ENCODE results near the gene C9orf72. TPM values are rescaled to one million over a fixed set of nuclear protein-coding genes. Genes with fewer than 3 reads are reported as not detected.

The C9orf72 gene
- polyA plus RNA-seq, 2 of the 4 experiments (the other 2 are of a cell fraction) = 4.0 to 16.4 TPM

DNA sequence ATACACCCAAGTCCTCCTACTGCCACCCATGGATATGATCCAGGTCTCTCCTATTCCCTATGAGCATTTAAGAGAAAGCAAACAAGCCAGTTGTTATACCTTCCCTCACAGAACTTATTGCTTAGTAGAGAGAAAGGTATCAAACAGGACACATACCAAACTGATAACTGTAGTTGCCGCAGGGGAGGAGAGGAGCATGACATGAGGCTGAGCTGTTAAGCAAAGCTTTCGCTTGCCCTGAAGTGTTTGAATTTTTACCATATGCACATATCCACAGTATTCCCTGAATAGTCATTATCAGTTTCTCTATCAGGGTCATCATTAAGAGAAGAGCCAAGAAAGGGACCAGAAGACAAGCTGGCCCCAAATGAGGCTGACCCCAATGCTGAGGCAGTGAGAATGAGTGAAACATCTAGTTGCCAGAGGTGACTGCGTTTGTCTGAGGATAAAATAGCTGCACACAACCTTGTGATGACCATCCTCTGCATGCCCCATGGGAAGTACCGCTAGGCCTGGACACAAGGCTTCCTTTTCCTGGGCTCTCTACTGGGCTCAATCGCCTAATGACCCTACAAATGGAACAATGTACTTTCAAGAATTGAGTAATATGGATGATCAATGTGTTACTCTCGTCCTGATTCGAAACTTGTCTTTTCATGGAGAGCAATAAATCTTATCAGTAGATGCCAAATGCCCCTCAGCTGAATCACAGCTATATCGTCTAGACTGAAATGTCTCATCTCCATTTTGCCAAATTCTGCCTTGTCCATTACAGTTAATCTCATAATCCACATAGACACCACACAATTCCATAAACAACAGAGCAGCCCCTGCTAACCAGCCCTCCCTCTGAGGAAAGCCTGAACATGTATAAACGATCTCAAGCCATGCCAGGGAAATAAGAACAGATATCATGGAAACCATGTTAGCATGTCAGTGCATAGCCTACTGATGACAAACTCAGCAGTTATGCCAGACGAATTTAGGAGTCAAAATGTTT lies 53.5 kb downstream of the C9orf72 start:
- ATAC-seq (peak; percentile 84 to 88), FAIRE-seq (peak; percentile 86), DNase-seq (ENCODE audit: low read depth in 1 of 2, low spot score in 1 of 2) (peak in 1 of 2 experiments; percentile 49)
- peaks cover 30% of the 10 kb centered on the region for H3K4me1 ChIP-seq
- TF ChIP-seq JUNB (IDR thresholded peaks at IDR 0.05) = peak; percentile 59
- TF ChIP-seq CBX2 (IDR thresholded peaks at IDR 0.05; ENCODE audit: borderline replicate concordance, low read depth) = no peak
- TF ChIP-seq NPAS2 (CRISPR knock-in tag; IDR thresholded peaks at IDR 0.05; ENCODE audit: borderline replicate concordance) = no peak
- peak; percentile 66; the same call in 1 of the 2 replicates for TF ChIP-seq GATA3 (IDR thresholded peaks at IDR 0.05; ENCODE audit: borderline replicate concordance)
- peak; percentile 36; the same call in 1 of the 2 replicates for TF ChIP-seq FOSL2 (IDR thresholded peaks at IDR 0.05)
- TF ChIP-seq FOSL2 (CRISPR knock-in tag; IDR thresholded peaks at IDR 0.05) = peak; percentile 59
- TF ChIP-seq ESRRA (IDR thresholded peaks at IDR 0.05; ENCODE audit: borderline replicate concordance, low read length) = no peak
- TF ChIP-seq, protein P1, sequence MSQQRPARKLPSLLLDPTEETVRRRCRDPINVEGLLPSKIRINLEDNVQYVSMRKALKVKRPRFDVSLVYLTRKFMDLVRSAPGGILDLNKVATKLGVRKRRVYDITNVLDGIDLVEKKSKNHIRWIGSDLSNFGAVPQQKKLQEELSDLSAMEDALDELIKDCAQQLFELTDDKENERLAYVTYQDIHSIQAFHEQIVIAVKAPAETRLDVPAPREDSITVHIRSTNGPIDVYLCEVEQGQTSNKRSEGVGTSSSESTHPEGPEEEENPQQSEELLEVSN (IDR thresholded peaks at IDR 0.05; ENCODE audit: borderline replicate concordance, low read depth) = no peak
- no peaks in the 10 kb centered on the region for H3K9me3 ChIP-seq
- peak overlapping the region; percentile 68 to 83 for H3K27ac ChIP-seq
- H3K4me2 ChIP-seq = peak overlapping the region; percentile 59
- ChIA-PET CTCF (interaction anchor here (1.0 to 2.6 kb wide), 4 partner anchors 10 to 186 kb away, joined by 3 to 14 read pairs (median 7); partner anchors contain the start of gene MOB3B), POLR2A (interaction anchor here (0.9 kb wide), 1 partner anchor 93 kb away, joined by 3 read pairs; no protein-coding TSS in a partner anchor)
- 15% methylated on average over 10 of the region's 10 CpGs for WGBS (ENCODE audit: missing lambda C conversion rate)
- H3K4me3 ChIP-seq = no peak overlapping the region

DNA sequence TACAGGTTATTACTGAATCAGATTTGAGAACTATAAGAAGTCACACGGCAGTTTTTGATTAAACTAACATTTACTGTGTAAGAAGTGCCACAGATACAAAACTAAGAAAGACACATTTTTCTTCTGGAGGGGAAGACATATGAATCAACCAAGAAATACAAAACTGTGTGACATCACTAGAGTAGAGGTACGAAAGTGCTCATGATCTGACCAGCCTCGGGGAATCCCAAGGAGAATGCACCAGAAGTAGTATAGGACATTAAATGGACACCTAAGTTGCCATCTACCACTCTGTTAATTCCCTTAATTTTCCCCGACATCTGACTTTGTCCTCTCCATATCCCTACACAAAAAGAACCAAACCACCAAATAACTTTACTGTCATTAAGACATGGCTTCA lies 54.5 kb downstream of the C9orf72 start:
- peaks cover 30% of the 10 kb centered on the region for H3K4me1 ChIP-seq
- H3K9me3 ChIP-seq = no peaks in the 10 kb centered on the region
- CTCF ChIA-PET = interaction anchor here (2.6 kb wide), 2 partner anchors 11 to 185 kb away, joined by 10 to 14 read pairs; partner anchors contain the start of gene MOB3B
- FAIRE-seq (no peak), ATAC-seq (no peak), DNase-seq (ENCODE audit: low read depth in 1 of 2, low spot score in 1 of 2) (no peak)
- WGBS (ENCODE audit: missing lambda C conversion rate) = 53% methylated on average over 4 of the region's 4 CpGs
- POLR2A ChIA-PET = no interaction called here
- H3K27ac ChIP-seq = peak overlapping the region; percentile 68 to 83
- H3K4me3 ChIP-seq = no peak overlapping the region
- H3K4me2 ChIP-seq = peak overlapping the region; percentile 59
- no peak for TF ChIP-seq BHLHE40 (IDR thresholded peaks at IDR 0.05; ENCODE audit: low read depth, low read length)

DNA sequence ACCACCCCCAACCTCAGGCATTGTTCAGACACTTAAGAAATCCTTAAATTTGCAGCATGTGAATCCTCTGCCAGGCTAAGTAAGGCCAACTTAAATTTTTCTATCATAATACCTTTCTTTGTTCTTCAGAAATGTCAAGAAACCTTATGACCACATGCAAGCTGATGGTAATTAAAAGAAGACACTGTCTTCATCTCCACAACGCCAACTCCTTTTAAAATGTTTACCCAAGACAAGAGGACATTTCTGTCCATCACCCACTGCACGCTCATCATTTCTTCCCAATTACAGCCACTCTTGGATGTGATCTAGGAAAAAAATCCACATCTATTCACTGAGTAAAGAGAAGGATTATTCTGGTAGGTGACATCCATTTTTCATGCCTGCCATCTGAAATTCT lies 55.3 kb downstream of the C9orf72 start:
- 87% methylated on average over 2 of the region's 2 CpGs for WGBS (ENCODE audit: missing lambda C conversion rate)
- FAIRE-seq (no peak), ATAC-seq (no peak), DNase-seq (ENCODE audit: low read depth in 1 of 2, low spot score in 1 of 2) (no peak)
- POLR2A ChIA-PET = no interaction called here
- CTCF ChIA-PET = interaction anchor here (1.0 to 2.6 kb wide), 2 partner anchors 11 to 184 kb away, joined by 3 to 10 read pairs; partner anchors contain the start of gene MOB3B
- TF ChIP-seq CHD2 (IDR thresholded peaks at IDR 0.05; ENCODE audit: low read length, partially characterized antibody) (no peak), JUN (IDR thresholded peaks at IDR 0.05) (no peak), CHD4 (IDR thresholded peaks at IDR 0.05; ENCODE audit: borderline replicate concordance) (no peak), ZFP36 (IDR thresholded peaks at IDR 0.05; ENCODE audit: borderline replicate concordance, partially characterized antibody) (no peak)
- Histone ChIP-seq H3K4me3 (no peak overlapping the region), H3K4me1 (peaks cover 30% of the 10 kb centered on the region), H3K9me3 (no peaks in the 10 kb centered on the region), H3K27ac (peak overlapping the region in 1 of 2 experiments; percentile 83; a peak in 4 of 6 replicates), H3K4me2 (no peak overlapping the region)

DNA sequence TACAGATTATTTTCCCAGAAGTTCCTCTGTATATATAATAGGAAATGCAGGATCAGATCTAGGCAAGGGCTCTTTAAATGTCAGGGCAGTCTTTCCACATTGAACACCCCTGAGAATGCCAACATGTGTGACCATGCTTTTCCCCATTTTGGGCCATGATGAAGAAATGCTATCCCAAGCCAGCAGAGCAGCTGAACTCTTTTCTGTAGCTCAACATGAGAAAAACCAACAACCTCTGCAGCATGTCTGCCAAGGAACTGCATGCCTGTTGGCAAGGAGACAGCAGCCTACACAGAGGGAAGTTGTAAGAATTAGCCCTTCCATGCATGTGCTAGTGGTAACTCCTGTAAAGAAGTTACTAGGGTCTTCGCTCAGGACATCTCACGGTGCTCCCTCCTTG lies 58.7 kb downstream of the C9orf72 start:
- FAIRE-seq (no peak), ATAC-seq (no peak), DNase-seq (ENCODE audit: low read depth in 1 of 2, low spot score in 1 of 2) (no peak)
- Histone ChIP-seq H3K27ac (no peak overlapping the region), H3K4me2 (no peak overlapping the region), H3K4me1 (peaks cover 15% of the 10 kb centered on the region; the same call in 2 of the 3 replicates), H3K9me3 (no peaks in the 10 kb centered on the region), H3K4me3 (no peak overlapping the region)
- TF ChIP-seq, protein P2, sequence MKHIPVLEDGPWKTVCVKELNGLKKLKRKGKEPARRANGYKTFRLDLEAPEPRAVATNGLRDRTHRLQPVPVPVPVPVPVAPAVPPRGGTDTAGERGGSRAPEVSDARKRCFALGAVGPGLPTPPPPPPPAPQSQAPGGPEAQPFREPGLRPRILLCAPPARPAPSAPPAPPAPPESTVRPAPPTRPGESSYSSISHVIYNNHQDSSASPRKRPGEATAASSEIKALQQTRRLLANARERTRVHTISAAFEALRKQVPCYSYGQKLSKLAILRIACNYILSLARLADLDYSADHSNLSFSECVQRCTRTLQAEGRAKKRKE (CRISPR knock-in tag; IDR thresholded peaks at IDR 0.05; ENCODE audit: low read depth) = no peak
- TF ChIP-seq, protein P3, sequence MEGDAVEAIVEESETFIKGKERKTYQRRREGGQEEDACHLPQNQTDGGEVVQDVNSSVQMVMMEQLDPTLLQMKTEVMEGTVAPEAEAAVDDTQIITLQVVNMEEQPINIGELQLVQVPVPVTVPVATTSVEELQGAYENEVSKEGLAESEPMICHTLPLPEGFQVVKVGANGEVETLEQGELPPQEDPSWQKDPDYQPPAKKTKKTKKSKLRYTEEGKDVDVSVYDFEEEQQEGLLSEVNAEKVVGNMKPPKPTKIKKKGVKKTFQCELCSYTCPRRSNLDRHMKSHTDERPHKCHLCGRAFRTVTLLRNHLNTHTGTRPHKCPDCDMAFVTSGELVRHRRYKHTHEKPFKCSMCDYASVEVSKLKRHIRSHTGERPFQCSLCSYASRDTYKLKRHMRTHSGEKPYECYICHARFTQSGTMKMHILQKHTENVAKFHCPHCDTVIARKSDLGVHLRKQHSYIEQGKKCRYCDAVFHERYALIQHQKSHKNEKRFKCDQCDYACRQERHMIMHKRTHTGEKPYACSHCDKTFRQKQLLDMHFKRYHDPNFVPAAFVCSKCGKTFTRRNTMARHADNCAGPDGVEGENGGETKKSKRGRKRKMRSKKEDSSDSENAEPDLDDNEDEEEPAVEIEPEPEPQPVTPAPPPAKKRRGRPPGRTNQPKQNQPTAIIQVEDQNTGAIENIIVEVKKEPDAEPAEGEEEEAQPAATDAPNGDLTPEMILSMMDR (IDR thresholded peaks at IDR 0.05) = no peak
- TF ChIP-seq HDAC2 (IDR thresholded peaks at IDR 0.05) (no peak), BHLHE40 (IDR thresholded peaks at IDR 0.05; ENCODE audit: low read depth, low read length) (no peak), CHD4 (IDR thresholded peaks at IDR 0.05; ENCODE audit: borderline replicate concordance) (no peak), RCOR1 (IDR thresholded peaks at IDR 0.05; ENCODE audit: low read depth, low read length) (no peak), PHF8 (IDR thresholded peaks at IDR 0.05; ENCODE audit: borderline replicate concordance, low read depth) (no peak)
- TF ChIP-seq, protein P4, sequence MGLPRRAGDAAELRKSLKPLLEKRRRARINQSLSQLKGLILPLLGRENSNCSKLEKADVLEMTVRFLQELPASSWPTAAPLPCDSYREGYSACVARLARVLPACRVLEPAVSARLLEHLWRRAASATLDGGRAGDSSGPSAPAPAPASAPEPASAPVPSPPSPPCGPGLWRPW (IDR thresholded peaks at IDR 0.05) = no peak
- POLR2A ChIA-PET = no interaction called here
- CTCF ChIA-PET = interaction anchor here (0.8 kb wide), 1 partner anchor 11 kb away, joined by 4 read pairs; no protein-coding TSS in a partner anchor
- WGBS (ENCODE audit: missing lambda C conversion rate) = 87% methylated on average over 2 of the region's 2 CpGs

All from A549 (cell line).